ENCODE measurements around the gene CDK3. TPM values are rescaled to one million over a fixed set of nuclear protein-coding genes. Genes with fewer than 3 reads are reported as not detected.
A peak's percentile ranks its signal among the peaks of the same experiment; 100 is the strongest.
"Not testable (repeated sequence)": the region's sequence is repeated elsewhere in the genome, so short reads cannot be mapped to it uniquely, and the experiment has no call there.

Gene CDK3
- total RNA-seq, 1 experiment from 2014 or later, result 7.1 TPM

DNA sequence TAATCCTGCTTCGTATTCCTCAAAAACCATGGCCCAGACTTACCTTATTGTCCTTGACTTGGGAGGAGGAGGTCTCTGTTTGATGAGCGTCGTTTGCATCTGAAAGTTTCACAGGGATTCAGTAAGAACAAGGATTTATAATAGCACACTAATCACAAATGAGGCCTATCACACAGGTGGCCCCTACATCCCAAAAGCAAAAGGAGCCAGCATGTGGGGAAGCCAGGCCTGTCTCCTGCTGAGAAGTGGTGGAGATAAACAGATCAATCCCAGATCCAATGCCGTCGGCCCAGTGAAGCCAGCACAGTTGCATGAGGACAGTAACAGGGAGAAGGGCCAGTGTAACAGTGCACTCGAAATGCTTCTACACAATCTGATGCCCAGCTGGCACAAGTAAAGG is 39.7 kb downstream of the CDK3 start:
- Histone ChIP-seq H3K9me3 (ENCODE audit: control insufficient read depth in 1 of 2, insufficient read depth in 1 of 2, low read depth in 1 of 2, low read length in 2 of 2) (no peaks in the 10 kb centered on the region), H3K36me3 (ENCODE audit: control insufficient read depth in 1 of 2, insufficient read depth in 2 of 2, low read length in 2 of 2) (peaks cover 57 to 63% of the 10 kb centered on the region in 2 experiments), H4K20me1 (ENCODE audit: insufficient read depth) (no peaks in the 10 kb centered on the region), H3K9ac (ENCODE audit: low read length) (no peak overlapping the region), H2AFZ (ENCODE audit: low read depth, low read length, poor library complexity, severe bottlenecking) (no peak overlapping the region), H3K4me3 (replicated peaks in 1 of 2; ENCODE audit: low read depth in 1 of 2, low read length in 2 of 2) (no peak overlapping the region), H3K79me2 (ENCODE audit: insufficient read depth, low read length) (no peaks in the 10 kb centered on the region), H3K4me2 (ENCODE audit: low read length) (no peak overlapping the region), H3K4me1 (ENCODE audit: control insufficient read depth in 1 of 2, insufficient read depth in 2 of 2, low read length in 2 of 2) (no peaks in the 10 kb centered on the region), H3K27ac (ENCODE audit: low read depth, low read length) (no peak overlapping the region), H3K27me3 (ENCODE audit: insufficient read depth, low read length) (no peaks in the 10 kb centered on the region), H3K9me2 (ENCODE audit: insufficient read depth) (no peaks in the 10 kb centered on the region)
- BruUV-seq (replicated peaks), result no TSS peak
- POLR2A ChIA-PET, result interaction anchor here (1.6 kb wide), 1 partner anchor 11 kb away, joined by 5 read pairs; no protein-coding TSS in a partner anchor
- RAD21 ChIA-PET (ENCODE audit: low non-redundant PET in 1 of 2, low total read pairs in 2 of 2, uncharacterized antibody in 2 of 2, unreplicated experiment in 2 of 2), result no interaction called here
- no peak for ATAC-seq
- TF ChIP-seq SP1 (IDR thresholded peaks at IDR 0.05; ENCODE audit: low read depth) (no peak), ZFX (IDR thresholded peaks at IDR 0.05) (peak; percentile 22; the same call in 1 of the 2 replicates), POLR2A (IDR thresholded peaks at IDR 0.05; ENCODE audit: borderline replicate concordance, extremely low read depth, insufficient read depth, insufficient read length) (no peak), FOSL1 (IDR thresholded peaks at IDR 0.05; ENCODE audit: low read depth) (no peak)
- TF ChIP-seq, protein P1, sequence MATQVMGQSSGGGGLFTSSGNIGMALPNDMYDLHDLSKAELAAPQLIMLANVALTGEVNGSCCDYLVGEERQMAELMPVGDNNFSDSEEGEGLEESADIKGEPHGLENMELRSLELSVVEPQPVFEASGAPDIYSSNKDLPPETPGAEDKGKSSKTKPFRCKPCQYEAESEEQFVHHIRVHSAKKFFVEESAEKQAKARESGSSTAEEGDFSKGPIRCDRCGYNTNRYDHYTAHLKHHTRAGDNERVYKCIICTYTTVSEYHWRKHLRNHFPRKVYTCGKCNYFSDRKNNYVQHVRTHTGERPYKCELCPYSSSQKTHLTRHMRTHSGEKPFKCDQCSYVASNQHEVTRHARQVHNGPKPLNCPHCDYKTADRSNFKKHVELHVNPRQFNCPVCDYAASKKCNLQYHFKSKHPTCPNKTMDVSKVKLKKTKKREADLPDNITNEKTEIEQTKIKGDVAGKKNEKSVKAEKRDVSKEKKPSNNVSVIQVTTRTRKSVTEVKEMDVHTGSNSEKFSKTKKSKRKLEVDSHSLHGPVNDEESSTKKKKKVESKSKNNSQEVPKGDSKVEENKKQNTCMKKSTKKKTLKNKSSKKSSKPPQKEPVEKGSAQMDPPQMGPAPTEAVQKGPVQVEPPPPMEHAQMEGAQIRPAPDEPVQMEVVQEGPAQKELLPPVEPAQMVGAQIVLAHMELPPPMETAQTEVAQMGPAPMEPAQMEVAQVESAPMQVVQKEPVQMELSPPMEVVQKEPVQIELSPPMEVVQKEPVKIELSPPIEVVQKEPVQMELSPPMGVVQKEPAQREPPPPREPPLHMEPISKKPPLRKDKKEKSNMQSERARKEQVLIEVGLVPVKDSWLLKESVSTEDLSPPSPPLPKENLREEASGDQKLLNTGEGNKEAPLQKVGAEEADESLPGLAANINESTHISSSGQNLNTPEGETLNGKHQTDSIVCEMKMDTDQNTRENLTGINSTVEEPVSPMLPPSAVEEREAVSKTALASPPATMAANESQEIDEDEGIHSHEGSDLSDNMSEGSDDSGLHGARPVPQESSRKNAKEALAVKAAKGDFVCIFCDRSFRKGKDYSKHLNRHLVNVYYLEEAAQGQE (IDR thresholded peaks at IDR 0.05; ENCODE audit: low read depth), result no peak
- DNase-seq (ENCODE audit: low read depth, low spot score), result no peak
- CTCF ChIA-PET, result no interaction called here
- intact Hi-C loops (cut with micrococcal nuclease), result no loop called here

DNA sequence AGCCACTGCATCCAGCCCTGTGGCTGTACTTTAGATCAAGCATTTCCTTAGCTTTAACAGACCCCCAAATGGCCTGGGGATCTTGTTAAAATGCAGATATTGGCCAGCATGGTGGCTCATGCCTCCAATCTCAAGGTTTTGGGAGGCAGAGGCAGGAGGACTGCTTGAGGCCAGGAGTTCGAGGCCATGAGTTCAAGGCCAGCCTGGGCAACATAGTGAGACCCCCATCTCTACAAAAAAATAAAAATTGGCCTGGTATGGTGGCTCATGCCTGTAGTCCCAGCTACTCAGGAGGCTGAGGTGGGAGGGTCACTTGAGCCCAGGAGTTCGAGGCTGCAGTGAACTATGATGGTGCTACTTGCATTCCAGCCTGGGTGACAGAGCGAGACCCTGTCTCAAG is 42.2 kb downstream of the CDK3 start:
- H3K4me1 ChIP-seq (ENCODE audit: control insufficient read depth in 1 of 2, insufficient read depth in 2 of 2, low read length in 2 of 2); BruUV-seq (replicated peaks); H3K9ac ChIP-seq (ENCODE audit: low read length); H3K4me3 ChIP-seq (replicated peaks in 1 of 2; ENCODE audit: low read depth in 1 of 2, low read length in 2 of 2); RAD21 ChIA-PET (ENCODE audit: low non-redundant PET in 1 of 2, low total read pairs in 2 of 2, uncharacterized antibody in 2 of 2, unreplicated experiment in 2 of 2); H2AFZ ChIP-seq (ENCODE audit: low read depth, low read length, poor library complexity, severe bottlenecking); POLR2A ChIA-PET; H3K9me3 ChIP-seq (ENCODE audit: control insufficient read depth in 1 of 2, insufficient read depth in 1 of 2, low read depth in 1 of 2, low read length in 2 of 2); intact Hi-C loops (cut with micrococcal nuclease); CTCF ChIA-PET; H3K4me2 ChIP-seq (ENCODE audit: low read length); H4K20me1 ChIP-seq (ENCODE audit: insufficient read depth); ATAC-seq; DNase-seq (ENCODE audit: low read depth, low spot score); H3K9me2 ChIP-seq (ENCODE audit: insufficient read depth); H3K27ac ChIP-seq (ENCODE audit: low read depth, low read length); H3K79me2 ChIP-seq (ENCODE audit: insufficient read depth, low read length); H3K27me3 ChIP-seq (ENCODE audit: insufficient read depth, low read length): not testable (repeated sequence)
- H3K36me3 ChIP-seq (ENCODE audit: control insufficient read depth in 1 of 2, insufficient read depth in 2 of 2, low read length in 2 of 2), result peaks cover 73 to 83% of the 10 kb centered on the region in 2 experiments

DNA sequence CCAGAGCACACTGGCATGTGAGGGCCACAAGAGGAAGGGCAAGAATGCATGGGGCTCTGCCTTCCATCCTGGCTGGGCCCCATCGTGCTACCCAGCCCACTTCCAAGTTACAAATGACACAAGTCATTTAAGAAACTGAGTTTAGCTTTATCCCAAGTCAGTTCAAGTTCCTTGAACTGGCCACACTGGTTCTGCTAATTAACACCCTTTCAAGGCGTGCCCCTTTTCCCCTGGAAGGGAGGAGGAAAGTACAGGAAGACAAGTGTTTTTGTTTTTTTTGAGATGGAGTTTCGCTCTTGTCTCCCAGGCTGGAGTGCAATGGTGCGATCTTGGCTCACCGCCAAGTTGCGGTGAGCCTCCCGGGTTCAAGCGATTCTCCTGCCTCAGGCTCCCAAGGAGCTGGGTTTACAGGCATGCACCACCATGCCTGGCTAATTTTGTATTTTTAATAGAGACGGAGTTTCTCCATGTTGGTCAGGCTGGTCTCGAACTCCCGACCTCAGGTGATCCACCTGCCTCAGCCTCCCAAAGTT is 43.9 kb downstream of the CDK3 start:
- ATAC-seq; H3K79me2 ChIP-seq (ENCODE audit: insufficient read depth, low read length); CTCF ChIA-PET; RAD21 ChIA-PET (ENCODE audit: low non-redundant PET in 1 of 2, low total read pairs in 2 of 2, uncharacterized antibody in 2 of 2, unreplicated experiment in 2 of 2); H3K4me1 ChIP-seq (ENCODE audit: control insufficient read depth in 1 of 2, insufficient read depth in 2 of 2, low read length in 2 of 2); H3K4me2 ChIP-seq (ENCODE audit: low read length); H3K9me3 ChIP-seq (ENCODE audit: control insufficient read depth in 1 of 2, insufficient read depth in 1 of 2, low read depth in 1 of 2, low read length in 2 of 2); H3K27ac ChIP-seq (ENCODE audit: low read depth, low read length); H3K27me3 ChIP-seq (ENCODE audit: insufficient read depth, low read length); H3K9ac ChIP-seq (ENCODE audit: low read length); DNase-seq (ENCODE audit: low read depth, low spot score); BruUV-seq (replicated peaks); H3K9me2 ChIP-seq (ENCODE audit: insufficient read depth); H4K20me1 ChIP-seq (ENCODE audit: insufficient read depth); POLR2A ChIA-PET; H3K4me3 ChIP-seq (replicated peaks in 1 of 2; ENCODE audit: low read depth in 1 of 2, low read length in 2 of 2); intact Hi-C loops (cut with micrococcal nuclease); H2AFZ ChIP-seq (ENCODE audit: low read depth, low read length, poor library complexity, severe bottlenecking): not testable (repeated sequence)
- H3K36me3 ChIP-seq (ENCODE audit: control insufficient read depth in 1 of 2, insufficient read depth in 2 of 2, low read length in 2 of 2), result peaks cover 73 to 85% of the 10 kb centered on the region in 2 experiments
